ENCODE data around the gene GADD45B. TPM values are rescaled to one million over a fixed set of nuclear protein-coding genes. Genes with fewer than 3 reads are reported as not detected.
"Not testable (repeated sequence)": the region's sequence is repeated elsewhere in the genome, so short reads cannot be mapped to it uniquely, and the experiment has no call there.

Gene GADD45B
- total RNA-seq, 2 experiments from 2014 or later, result 107 to 112 TPM

GRCh38 chr19:2500156-2500555 lies 24.2 kb downstream of the GADD45B start:
- Mint-ChIP-seq H3K36me3 (ENCODE audit: low read depth) (no peaks in the 10 kb centered on the region), H3K27me3 (ENCODE audit: low read depth) (peaks cover 3% of the 10 kb centered on the region), H3K4me3 (no peak overlapping the region), H3K4me1 (ENCODE audit: low read depth) (peaks cover 25% of the 10 kb centered on the region), H3K27ac (no peak overlapping the region), H3K9me3 (no peaks in the 10 kb centered on the region)
- intact Hi-C loops (cut with micrococcal nuclease), result no loop called here
- DNase-seq, result no peak
- CTCF ChIA-PET, result no interaction called here

- no peaks in the 10 kb centered on the region for H3K36me3 Mint-ChIP-seq (ENCODE audit: low read depth)
- no peak overlapping the region for H3K27ac Mint-ChIP-seq
- intact Hi-C loops (cut with micrococcal nuclease), result no loop called here
- CTCF ChIA-PET, result no interaction called here
- peaks cover 22% of the 10 kb centered on the region for H3K4me1 Mint-ChIP-seq (ENCODE audit: low read depth)
- H3K9me3 Mint-ChIP-seq, result no peaks in the 10 kb centered on the region
- no peak for DNase-seq
- H3K27me3 Mint-ChIP-seq (ENCODE audit: low read depth), result peaks cover 3% of the 10 kb centered on the region
- H3K4me3 Mint-ChIP-seq, result no peak overlapping the region
These were observed 24.9 kb downstream of the GADD45B start for GRCh38 chr19:2500841-2501261.

- no peaks in the 10 kb centered on the region for H3K36me3 Mint-ChIP-seq (ENCODE audit: low read depth)
- H3K27me3 Mint-ChIP-seq (ENCODE audit: low read depth), result peaks cover 3% of the 10 kb centered on the region
- no peak overlapping the region for H3K4me3 Mint-ChIP-seq
- CTCF ChIA-PET, result interaction anchor here (0.6 to 0.9 kb wide), 3 partner anchors 27 to 113 kb away, joined by 3 to 4 read pairs (median 4); partner anchors contain the start of gene GADD45B
- H3K9me3 Mint-ChIP-seq, result no peaks in the 10 kb centered on the region
- H3K4me1 Mint-ChIP-seq (ENCODE audit: low read depth), result peaks cover 28% of the 10 kb centered on the region
- intact Hi-C loops (cut with micrococcal nuclease), result no loop called here
- peak; percentile 66 for DNase-seq
- peak overlapping the region; percentile 41 for H3K27ac Mint-ChIP-seq
These were observed 27.7 kb downstream of the GADD45B start for GRCh38 chr19:2503521-2504109.

GRCh38 chr19:2506656-2507055 lies 30.7 kb downstream of the GADD45B start:
- H3K27ac Mint-ChIP-seq; H3K9me3 Mint-ChIP-seq; H3K36me3 Mint-ChIP-seq (ENCODE audit: low read depth); H3K4me3 Mint-ChIP-seq; DNase-seq; H3K27me3 Mint-ChIP-seq (ENCODE audit: low read depth); CTCF ChIA-PET: not testable (repeated sequence)
- peaks cover 28% of the 10 kb centered on the region for H3K4me1 Mint-ChIP-seq (ENCODE audit: low read depth)
- intact Hi-C loops (cut with micrococcal nuclease), result loop anchor here (1.0 kb wide), 2 partner anchors 28 to 37 kb away; no protein-coding TSS in a partner anchor

GRCh38 chr19:2507109-2507508 lies 31.2 kb downstream of the GADD45B start:
- peak overlapping the region; percentile 39 for H3K4me3 Mint-ChIP-seq
- DNase-seq, result peak; percentile 75
- peaks cover 2% of the 10 kb centered on the region for H3K27me3 Mint-ChIP-seq (ENCODE audit: low read depth)
- H3K36me3 Mint-ChIP-seq (ENCODE audit: low read depth), result no peaks in the 10 kb centered on the region
- CTCF ChIA-PET, result interaction anchor here (0.6 kb wide), 1 partner anchor 458 kb away, joined by 3 read pairs; no protein-coding TSS in a partner anchor
- H3K4me1 Mint-ChIP-seq (ENCODE audit: low read depth), result peaks cover 26% of the 10 kb centered on the region
- intact Hi-C loops (cut with micrococcal nuclease), result loop anchor here (1.0 kb wide), 2 partner anchors 29 to 36 kb away; no protein-coding TSS in a partner anchor
- no peak overlapping the region for H3K27ac Mint-ChIP-seq
- H3K9me3 Mint-ChIP-seq, result no peaks in the 10 kb centered on the region

GRCh38 chr19:2509096-2509495 lies 33.2 kb downstream of the GADD45B start:
- Mint-ChIP-seq H3K27me3 (ENCODE audit: low read depth) (peaks cover 2% of the 10 kb centered on the region), H3K4me1 (ENCODE audit: low read depth) (peaks cover 13% of the 10 kb centered on the region), H3K27ac (no peak overlapping the region), H3K9me3 (no peaks in the 10 kb centered on the region), H3K4me3 (no peak overlapping the region), H3K36me3 (ENCODE audit: low read depth) (no peaks in the 10 kb centered on the region)
- CTCF ChIA-PET, result no interaction called here
- no peak for DNase-seq
- intact Hi-C loops (cut with micrococcal nuclease), result no loop called here

GRCh38 chr19:2511570-2511969 lies 35.6 kb downstream of the GADD45B start:
- Mint-ChIP-seq H3K4me1 (ENCODE audit: low read depth) (peaks cover 10% of the 10 kb centered on the region), H3K27me3 (ENCODE audit: low read depth) (no peaks in the 10 kb centered on the region), H3K9me3 (no peaks in the 10 kb centered on the region), H3K36me3 (ENCODE audit: low read depth) (no peaks in the 10 kb centered on the region), H3K4me3 (no peak overlapping the region), H3K27ac (no peak overlapping the region)
- CTCF ChIA-PET, result interaction anchor here (0.7 kb wide), 1 partner anchor 34 kb away, joined by 3 read pairs; no protein-coding TSS in a partner anchor
- intact Hi-C loops (cut with micrococcal nuclease), result no loop called here
- DNase-seq, result no peak

GRCh38 chr19:2511991-2512390 lies 36.1 kb downstream of the GADD45B start:
- intact Hi-C loops (cut with micrococcal nuclease), result no loop called here
- no peaks in the 10 kb centered on the region for H3K9me3 Mint-ChIP-seq
- CTCF ChIA-PET, result interaction anchor here (0.7 kb wide), 1 partner anchor 34 kb away, joined by 3 read pairs; no protein-coding TSS in a partner anchor
- H3K27me3 Mint-ChIP-seq (ENCODE audit: low read depth), result no peaks in the 10 kb centered on the region
- no peaks in the 10 kb centered on the region for H3K36me3 Mint-ChIP-seq (ENCODE audit: low read depth)
- H3K27ac Mint-ChIP-seq, result no peak overlapping the region
- peaks cover 9% of the 10 kb centered on the region for H3K4me1 Mint-ChIP-seq (ENCODE audit: low read depth)
- no peak overlapping the region for H3K4me3 Mint-ChIP-seq
- DNase-seq, result no peak

GRCh38 chr19:2512523-2513431 lies 36.9 kb downstream of the GADD45B start:
- H3K27me3 Mint-ChIP-seq (ENCODE audit: low read depth), result no peaks in the 10 kb centered on the region
- H3K4me3 Mint-ChIP-seq, result no peak overlapping the region
- CTCF ChIA-PET, result no interaction called here
- peaks cover 3% of the 10 kb centered on the region for H3K4me1 Mint-ChIP-seq (ENCODE audit: low read depth)
- intact Hi-C loops (cut with micrococcal nuclease), result no loop called here
- no peak for DNase-seq
- H3K27ac Mint-ChIP-seq, result no peak overlapping the region
- no peaks in the 10 kb centered on the region for H3K36me3 Mint-ChIP-seq (ENCODE audit: low read depth)
- H3K9me3 Mint-ChIP-seq, result no peaks in the 10 kb centered on the region

GRCh38 chr19:2514981-2515518 lies 39.1 kb downstream of the GADD45B start:
- Mint-ChIP-seq H3K9me3 (no peaks in the 10 kb centered on the region), H3K4me1 (ENCODE audit: low read depth) (peaks cover 7% of the 10 kb centered on the region), H3K36me3 (ENCODE audit: low read depth) (no peaks in the 10 kb centered on the region), H3K27me3 (ENCODE audit: low read depth) (no peaks in the 10 kb centered on the region), H3K4me3 (no peak overlapping the region), H3K27ac (no peak overlapping the region)
- CTCF ChIA-PET, result interaction anchor here (0.6 kb wide), 1 partner anchor 183 kb away, joined by 3 read pairs; no protein-coding TSS in a partner anchor
- no peak for DNase-seq
- intact Hi-C loops (cut with micrococcal nuclease), result no loop called here

- H3K27me3 Mint-ChIP-seq (ENCODE audit: low read depth), result no peaks in the 10 kb centered on the region
- CTCF ChIA-PET, result interaction anchor here (0.8 kb wide), 1 partner anchor 120 kb away, joined by 5 read pairs; no protein-coding TSS in a partner anchor
- DNase-seq, result no peak
- intact Hi-C loops (cut with micrococcal nuclease), result no loop called here
- H3K4me1 Mint-ChIP-seq (ENCODE audit: low read depth), result peaks cover 7% of the 10 kb centered on the region
- no peaks in the 10 kb centered on the region for H3K9me3 Mint-ChIP-seq
- no peak overlapping the region for H3K4me3 Mint-ChIP-seq
- H3K36me3 Mint-ChIP-seq (ENCODE audit: low read depth), result no peaks in the 10 kb centered on the region
- no peak overlapping the region for H3K27ac Mint-ChIP-seq
These were observed 40.8 kb downstream of the GADD45B start for GRCh38 chr19:2516727-2517126.

- intact Hi-C loops (cut with micrococcal nuclease), result no loop called here
- H3K36me3 Mint-ChIP-seq (ENCODE audit: low read depth), result no peaks in the 10 kb centered on the region
- DNase-seq, result peak; percentile 19
- H3K27me3 Mint-ChIP-seq (ENCODE audit: low read depth), result no peaks in the 10 kb centered on the region
- H3K27ac Mint-ChIP-seq, result no peak overlapping the region
- no peak overlapping the region for H3K4me3 Mint-ChIP-seq
- no peaks in the 10 kb centered on the region for H3K9me3 Mint-ChIP-seq
- CTCF ChIA-PET, result interaction anchor here (0.6 to 0.7 kb wide), 2 partner anchors 23 to 42 kb away, joined by 3 read pairs; no protein-coding TSS in a partner anchor
- peaks cover 7% of the 10 kb centered on the region for H3K4me1 Mint-ChIP-seq (ENCODE audit: low read depth)
These were observed 42.1 kb downstream of the GADD45B start for GRCh38 chr19:2517881-2518601.
